PC-3 (cell line): ENCODE data around the gene KIF17. TPM values are rescaled to one million over a fixed set of nuclear protein-coding genes. Genes with fewer than 3 reads are reported as not detected.

Experiments used
- ATAC-seq: fragments of 200-7000 bp; cut with Tn5 transposase; 2 replicates; pipeline ENCODE4 v1.9.1; 2020; ENCODE audit warnings: mild to moderate bottlenecking, moderate library complexity
- BruUV-seq: library from RNA; stranded (reverse); fragments of 400-500 nt; replicated peaks from 2 replicates; lab custom pipeline; 2021; lab: Mats Ljungman, UMichigan
- CTCF ChIA-PET: fragments of 300-600 bp; sonication (Branson Sonifier 250); formaldehyde crosslinking; loops from one replicate; lab custom pipeline; 2022; ENCODE audit warnings: antibody characterized with exemption; lab: Charles Lee
- POLR2A ChIA-PET: fragments of 300-600 bp; sonication (Branson Sonifier 250); formaldehyde crosslinking; loops from one replicate; lab custom pipeline; 2022; ENCODE audit warnings: antibody characterized with exemption; ENCODE audit not compliant: unreplicated experiment; lab: Charles Lee
- DNase-seq: peaks from one replicate; pipeline ENCODE4 v3.0.0-alpha.2; 2015
- H2AFZ ChIP-seq: fragments of 300-600 bp; sonication (generic); 2 replicates; pipeline ENCODE4 v1.6.0; 2016; ENCODE audit warnings: antibody characterized with exemption, low read length
- H3F3A ChIP-seq: fragments of 300-600 bp; sonication (generic); one replicate; pipeline ENCODE4 v1.6.0; 2017; ENCODE audit warnings: antibody characterized with exemption, low read length, control low read depth, mild to moderate bottlenecking; ENCODE audit not compliant: unreplicated experiment
- H3K27ac ChIP-seq: fragments of 300-600 bp; sonication (generic); 2 replicates; pipeline ENCODE4 v1.5.1; 2016; ENCODE audit warnings: mild to moderate bottlenecking, low read length
- H3K27me3 ChIP-seq: fragments of 300-600 bp; sonication (generic); 2 replicates; pipeline ENCODE4 v1.6.1; 2016; ENCODE audit warnings: low read length, mixed read lengths
- H3K36me3 ChIP-seq: fragments of 300-600 bp; sonication (generic); 2 replicates; pipeline ENCODE4 v1.6.1; 2016; ENCODE audit warnings: low read depth, mixed run types, low read length, mixed read lengths
- H3K4me1 ChIP-seq: fragments of 300-600 bp; sonication (generic); 2 replicates; pipeline ENCODE4 v1.5.1; 2016; ENCODE audit warnings: low read length; ENCODE audit not compliant: insufficient read depth
- H3K4me2 ChIP-seq: fragments of 300-600 bp; sonication (generic); 2 replicates; pipeline ENCODE4 v1.6.0; 2016; ENCODE audit warnings: low read length
- H3K4me3 ChIP-seq: fragments of 300-600 bp; sonication (generic); 2 replicates; pipeline ENCODE4 v1.5.1; 2016; ENCODE audit warnings: mild to moderate bottlenecking, low read length, mixed read lengths
- H3K79me2 ChIP-seq: fragments of 300-600 bp; sonication (generic); 2 replicates; pipeline ENCODE4 v1.6.1; 2017; ENCODE audit warnings: low read length, mixed read lengths
- H3K9ac ChIP-seq: fragments of 300-600 bp; sonication (generic); 2 replicates; pipeline ENCODE4 v1.6.0; 2016; ENCODE audit warnings: mild to moderate bottlenecking, low read length
- H3K9me2 ChIP-seq: fragments of 300-600 bp; sonication (generic); replicated peaks from 2 replicates; pipeline ENCODE4 v1.6.1; 2016; ENCODE audit warnings: mixed run types, low read length, mixed read lengths
- H3K9me3 ChIP-seq: fragments of 300-600 bp; sonication (generic); 2 replicates; pipeline ENCODE4 v1.6.1; 2016; ENCODE audit warnings: low read length, mixed read lengths
- H4K20me1 ChIP-seq: fragments of 300-600 bp; sonication (generic); 2 replicates; pipeline ENCODE4 v1.6.1; 2016; ENCODE audit warnings: low read length, mixed read lengths
- EZH2 ChIP-seq: fragments of 300-600 bp; sonication (generic); IDR thresholded peaks from one replicate; pipeline ENCODE4 v1.6.1; 2017; ENCODE audit warnings: antibody characterized with exemption, mild to moderate bottlenecking, low read length; ENCODE audit not compliant: unreplicated experiment
- EZH2phosphoT487 ChIP-seq: fragments of 300-600 bp; sonication (generic); IDR thresholded peaks from 2 replicates; pipeline ENCODE4 v1.6.1; 2018; ENCODE audit warnings: mild to moderate bottlenecking, antibody characterized with exemption, low read length, borderline replicate concordance
- intact Hi-C: fragments of 100-400 bp; cut with micrococcal nuclease; formaldehyde crosslinking; loops from 2 replicates; pipeline ENCODE4 v1.9.0; 2023
- total RNA-seq: library from RNA; depleted of rRNA; stranded (reverse); fragments of >200 nt; gene quantifications from 2 replicates; pipeline ENCODE4 v1.2.3, GENCODE V29; 2014
- TF ChIP-seq, protein P1 (sequence below): fragments of 300-600 bp; sonication (generic); conservative IDR thresholded peaks from 2 replicates; pipeline ENCODE4 v1.5.1; 2017; ENCODE audit warnings: antibody characterized with exemption, low read depth, mild to moderate bottlenecking, low read length

The KIF17 gene
- total RNA-seq, 1 experiment from 2014 or later = 0.33 TPM

DNA sequence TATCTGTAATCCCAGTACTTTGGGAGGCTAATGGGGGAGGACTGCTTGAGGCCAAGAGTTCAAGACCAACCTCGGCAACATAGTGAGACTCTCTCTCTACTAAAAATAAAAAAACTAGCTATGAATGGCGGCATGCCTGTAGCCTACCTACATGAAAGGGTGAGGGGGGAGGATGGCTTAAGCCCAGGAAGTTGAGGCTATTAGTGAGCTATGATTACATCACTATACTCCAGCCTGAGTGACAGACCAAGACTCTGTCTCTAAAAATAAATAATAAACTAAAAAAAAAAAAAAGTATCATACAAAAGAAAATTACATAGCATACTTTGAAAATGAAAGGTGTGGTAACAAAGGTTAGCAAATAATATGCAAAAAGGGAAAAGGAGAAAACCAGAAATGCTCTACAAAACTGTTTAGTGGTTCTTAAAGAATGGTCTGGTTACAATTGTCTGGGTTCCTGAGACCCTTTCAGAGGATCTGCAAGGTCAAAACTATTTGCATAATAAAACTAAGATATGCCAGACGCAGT is 33.7 kb upstream of the KIF17 start:
- Histone ChIP-seq H3K9me3 (no peaks in the 10 kb centered on the region), H3K4me3 (no peak overlapping the region), H3K36me3 (peaks cover 55% of the 10 kb centered on the region), H3K9me2 (no peaks in the 10 kb centered on the region), H2AFZ (no peak overlapping the region), H3K4me2 (no peak overlapping the region), H4K20me1 (peaks cover 12% of the 10 kb centered on the region; the same call in 1 of the 2 replicates), H3K4me1 (peaks cover 22% of the 10 kb centered on the region), H3K79me2 (peaks cover 10% of the 10 kb centered on the region; the same call in 1 of the 2 replicates), H3K27ac (no peak overlapping the region), H3K9ac (no peak overlapping the region), H3F3A (peaks cover 5% of the 10 kb centered on the region), H3K27me3 (no peaks in the 10 kb centered on the region)
- ChIA-PET CTCF (no interaction called here), POLR2A (no interaction called here)
- ATAC-seq (no peak), DNase-seq (no peak)
- intact Hi-C loops = no loop called here
- no TSS peak for BruUV-seq
- no peak for TF ChIP-seq EZH2
- TF ChIP-seq, protein P1, sequence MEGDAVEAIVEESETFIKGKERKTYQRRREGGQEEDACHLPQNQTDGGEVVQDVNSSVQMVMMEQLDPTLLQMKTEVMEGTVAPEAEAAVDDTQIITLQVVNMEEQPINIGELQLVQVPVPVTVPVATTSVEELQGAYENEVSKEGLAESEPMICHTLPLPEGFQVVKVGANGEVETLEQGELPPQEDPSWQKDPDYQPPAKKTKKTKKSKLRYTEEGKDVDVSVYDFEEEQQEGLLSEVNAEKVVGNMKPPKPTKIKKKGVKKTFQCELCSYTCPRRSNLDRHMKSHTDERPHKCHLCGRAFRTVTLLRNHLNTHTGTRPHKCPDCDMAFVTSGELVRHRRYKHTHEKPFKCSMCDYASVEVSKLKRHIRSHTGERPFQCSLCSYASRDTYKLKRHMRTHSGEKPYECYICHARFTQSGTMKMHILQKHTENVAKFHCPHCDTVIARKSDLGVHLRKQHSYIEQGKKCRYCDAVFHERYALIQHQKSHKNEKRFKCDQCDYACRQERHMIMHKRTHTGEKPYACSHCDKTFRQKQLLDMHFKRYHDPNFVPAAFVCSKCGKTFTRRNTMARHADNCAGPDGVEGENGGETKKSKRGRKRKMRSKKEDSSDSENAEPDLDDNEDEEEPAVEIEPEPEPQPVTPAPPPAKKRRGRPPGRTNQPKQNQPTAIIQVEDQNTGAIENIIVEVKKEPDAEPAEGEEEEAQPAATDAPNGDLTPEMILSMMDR = no peak
- no peak for TF ChIP-seq EZH2phosphoT487

DNA sequence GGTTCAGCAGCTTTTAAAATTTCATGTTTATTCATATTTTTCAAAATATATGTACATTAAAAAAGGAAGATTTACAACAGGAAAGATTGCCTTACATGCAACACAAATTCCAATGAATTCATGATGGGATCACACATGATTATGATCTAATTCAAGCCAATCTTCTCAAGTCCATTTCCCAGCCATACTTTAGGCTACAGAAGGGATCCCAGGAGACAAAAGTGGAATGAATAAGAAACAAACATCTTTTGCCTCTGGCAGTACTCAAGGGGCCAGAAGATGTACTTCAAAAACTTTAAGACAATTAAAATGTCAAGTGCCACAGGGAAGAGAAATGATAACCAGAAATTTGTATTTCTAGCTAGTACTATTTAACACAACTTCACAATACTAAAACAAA is 24.9 kb upstream of the KIF17 start:
- no peaks in the 10 kb centered on the region for H4K20me1 ChIP-seq
- H3K9me3 ChIP-seq = no peaks in the 10 kb centered on the region
- POLR2A ChIA-PET = no interaction called here
- DNase-seq (no peak), ATAC-seq (no peak)
- H3K27me3 ChIP-seq = no peaks in the 10 kb centered on the region
- no TSS peak for BruUV-seq
- H3K79me2 ChIP-seq = no peaks in the 10 kb centered on the region
- H3K36me3 ChIP-seq = peaks cover 71% of the 10 kb centered on the region
- CTCF ChIA-PET = no interaction called here
- H2AFZ ChIP-seq = no peak overlapping the region
- intact Hi-C loops = no loop called here
- H3K4me3 ChIP-seq = no peak overlapping the region
- no peak overlapping the region for H3K4me2 ChIP-seq
- no peak for TF ChIP-seq EZH2
- TF ChIP-seq EZH2phosphoT487 = no peak
- TF ChIP-seq, protein P1 = no peak
- no peak overlapping the region for H3K9ac ChIP-seq
- no peak overlapping the region for H3K27ac ChIP-seq
- H3K9me2 ChIP-seq = no peaks in the 10 kb centered on the region
- no peaks in the 10 kb centered on the region for H3F3A ChIP-seq
- peaks cover 35% of the 10 kb centered on the region for H3K4me1 ChIP-seq

DNA sequence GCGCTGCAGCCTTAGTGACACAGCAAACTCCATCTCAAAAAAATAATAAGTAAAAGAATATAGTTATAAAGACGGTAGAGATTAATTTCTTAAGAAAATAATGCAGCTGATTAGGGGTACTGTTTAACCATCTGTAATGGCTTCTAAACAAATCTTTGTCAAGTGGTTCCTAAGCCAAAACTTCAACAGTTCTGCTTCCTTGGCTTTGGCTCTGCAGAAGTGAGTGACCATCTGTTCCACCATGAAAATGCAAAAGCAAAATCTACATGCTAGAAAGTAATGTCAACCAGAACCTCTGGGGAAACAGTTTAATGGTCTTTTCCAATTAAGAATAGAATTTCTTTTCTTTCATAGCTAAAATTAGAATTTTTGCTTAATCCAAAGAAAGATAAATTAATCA is 23.0 kb upstream of the KIF17 start:
- Histone ChIP-seq H3K4me1 (peaks cover 35% of the 10 kb centered on the region), H4K20me1 (no peaks in the 10 kb centered on the region), H2AFZ (no peak overlapping the region), H3K9me3 (no peaks in the 10 kb centered on the region), H3K9ac (no peak overlapping the region), H3K27ac (peak overlapping the region; percentile 95), H3K79me2 (no peaks in the 10 kb centered on the region), H3F3A (no peaks in the 10 kb centered on the region), H3K4me2 (no peak overlapping the region), H3K27me3 (no peaks in the 10 kb centered on the region), H3K4me3 (no peak overlapping the region), H3K36me3 (peaks cover 60% of the 10 kb centered on the region), H3K9me2 (no peaks in the 10 kb centered on the region)
- ChIA-PET POLR2A (interaction anchor here (0.7 kb wide), 1 partner anchor 257 kb away, joined by 3 read pairs; no protein-coding TSS in a partner anchor), CTCF (no interaction called here)
- DNase-seq (no peak), ATAC-seq (no peak)
- BruUV-seq = no TSS peak
- TF ChIP-seq EZH2phosphoT487 = no peak
- TF ChIP-seq, protein P1 = no peak
- TF ChIP-seq EZH2 = no peak
- intact Hi-C loops = no loop called here
